ENCODE results near the gene ZMYND10. TPM values are rescaled to one million over a fixed set of nuclear protein-coding genes. Genes with fewer than 3 reads are reported as not detected.

The ZMYND10 gene
- total RNA-seq, 2 donors from 2014 or later = 0.26 to 0.31 TPM

GRCh38 chr3:50358911-50359759 lies 13.6 kb upstream of the ZMYND10 start, which contains the start of gene TMEM115:
Gene TMEM115, minus strand, starts transcription at chr3:50359521. Its CDS starts 458 bp downstream, at chr3:50359063.
- H3K4me1 ChIP-seq = peaks cover 0 to 52% of the 10 kb centered on the region in 2 donors

DNA sequence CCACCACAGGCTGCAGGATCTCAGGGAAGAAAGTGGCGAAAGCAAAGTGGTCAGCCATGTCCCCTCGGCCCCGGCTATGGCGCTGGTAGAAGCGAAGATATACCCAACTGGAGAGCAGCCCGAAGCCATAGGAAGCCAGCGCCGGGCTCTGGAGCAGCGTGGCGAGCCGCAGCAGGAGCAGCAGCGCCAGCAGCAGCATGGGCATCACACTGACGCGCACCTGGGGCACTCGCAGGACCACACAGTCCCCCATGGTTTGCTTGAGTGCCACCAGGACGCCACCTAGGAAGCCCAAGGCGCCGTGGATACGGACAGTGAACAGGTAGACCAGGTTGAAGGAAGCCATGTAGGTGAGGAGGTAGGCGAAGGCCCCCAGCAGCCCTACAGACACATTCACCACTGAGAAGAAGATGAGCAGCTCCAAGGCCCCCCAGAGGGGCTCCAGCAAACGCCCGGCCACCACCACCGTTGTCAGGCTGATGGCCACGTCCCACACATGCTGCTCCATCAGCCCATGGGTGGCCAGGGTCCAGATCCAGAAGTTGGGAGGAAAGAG lies 12.9 kb upstream of the ZMYND10 start:
- Histone ChIP-seq H3K4me1 (peaks cover 0 to 58% of the 10 kb centered on the region in 2 donors), H3K9me3 (no peaks in the 10 kb centered on the region), H3K4me3 (peak overlapping the region; percentile 78 to 90), H3K36me3 (peaks cover 26% of the 10 kb centered on the region), H3K27me3 (no peaks in the 10 kb centered on the region), H3K27ac (peak overlapping the region; percentile 89 to 90)
- TF ChIP-seq, protein P1, sequence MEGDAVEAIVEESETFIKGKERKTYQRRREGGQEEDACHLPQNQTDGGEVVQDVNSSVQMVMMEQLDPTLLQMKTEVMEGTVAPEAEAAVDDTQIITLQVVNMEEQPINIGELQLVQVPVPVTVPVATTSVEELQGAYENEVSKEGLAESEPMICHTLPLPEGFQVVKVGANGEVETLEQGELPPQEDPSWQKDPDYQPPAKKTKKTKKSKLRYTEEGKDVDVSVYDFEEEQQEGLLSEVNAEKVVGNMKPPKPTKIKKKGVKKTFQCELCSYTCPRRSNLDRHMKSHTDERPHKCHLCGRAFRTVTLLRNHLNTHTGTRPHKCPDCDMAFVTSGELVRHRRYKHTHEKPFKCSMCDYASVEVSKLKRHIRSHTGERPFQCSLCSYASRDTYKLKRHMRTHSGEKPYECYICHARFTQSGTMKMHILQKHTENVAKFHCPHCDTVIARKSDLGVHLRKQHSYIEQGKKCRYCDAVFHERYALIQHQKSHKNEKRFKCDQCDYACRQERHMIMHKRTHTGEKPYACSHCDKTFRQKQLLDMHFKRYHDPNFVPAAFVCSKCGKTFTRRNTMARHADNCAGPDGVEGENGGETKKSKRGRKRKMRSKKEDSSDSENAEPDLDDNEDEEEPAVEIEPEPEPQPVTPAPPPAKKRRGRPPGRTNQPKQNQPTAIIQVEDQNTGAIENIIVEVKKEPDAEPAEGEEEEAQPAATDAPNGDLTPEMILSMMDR (IDR thresholded peaks at IDR 0.05) = no peak
- DNase-seq (ENCODE audit: low spot score) = no peak

More at GRCh38 chr3:50358911-50359759, 13.6 kb upstream of the ZMYND10 start, which contains the start of gene TMEM115:
- H3K27ac ChIP-seq = peak within 1 kb of the TSS; percentile 89 to 90
- TF ChIP-seq, protein P1 (IDR thresholded peaks at IDR 0.05) = no peak
- peak; percentile 97 for DNase-seq (ENCODE audit: low spot score)
- no peaks in the 10 kb centered on the region for H3K9me3 ChIP-seq
- peaks cover 19% of the 10 kb centered on the region for H3K36me3 ChIP-seq
- H3K4me3 ChIP-seq = peak within 1 kb of the TSS; percentile 78 to 90
- H3K27me3 ChIP-seq = no peaks in the 10 kb centered on the region

DNA sequence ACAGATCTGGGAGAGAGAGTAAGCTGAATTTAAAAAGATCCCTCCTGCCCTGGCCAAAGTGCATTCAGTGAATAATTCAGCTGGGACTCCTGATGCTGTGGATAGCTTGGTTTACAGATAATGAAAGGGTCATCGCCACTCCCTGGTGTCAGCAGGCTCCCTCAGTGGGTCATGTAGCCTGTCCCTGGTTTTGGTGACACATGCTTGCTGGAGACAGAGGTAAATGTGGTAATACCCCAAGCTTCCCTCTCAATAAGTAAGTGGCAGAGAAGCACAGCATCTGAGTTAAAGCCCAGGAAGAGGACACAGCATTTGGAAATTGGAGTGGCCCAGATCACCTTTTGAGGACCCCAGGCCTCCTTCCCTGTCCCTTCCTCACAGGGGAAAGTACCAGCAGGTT lies 11.9 kb upstream of the ZMYND10 start:
- Histone ChIP-seq H3K36me3 (peaks cover 32% of the 10 kb centered on the region), H3K27ac (peak overlapping the region in 1 of 2 donors; percentile 90), H3K4me1 (peaks cover 0 to 62% of the 10 kb centered on the region in 2 donors), H3K27me3 (no peaks in the 10 kb centered on the region), H3K9me3 (no peaks in the 10 kb centered on the region), H3K4me3 (peak overlapping the region; percentile 5 to 90)
- DNase-seq (ENCODE audit: low spot score) = no peak
- TF ChIP-seq, protein P1 (IDR thresholded peaks at IDR 0.05) = no peak

GRCh38 chr3:50356553-50356952 lies 11.0 kb upstream of the ZMYND10 start:
- Histone ChIP-seq H3K4me3 (peak overlapping the region; percentile 13 to 90), H3K9me3 (no peaks in the 10 kb centered on the region), H3K36me3 (peaks cover 32% of the 10 kb centered on the region), H3K27ac (peak overlapping the region; percentile 52 to 90), H3K4me1 (peaks cover 0 to 67% of the 10 kb centered on the region in 2 donors), H3K27me3 (no peaks in the 10 kb centered on the region)
- no peak for DNase-seq (ENCODE audit: low spot score)
- TF ChIP-seq, protein P1 (IDR thresholded peaks at IDR 0.05) = no peak

DNA sequence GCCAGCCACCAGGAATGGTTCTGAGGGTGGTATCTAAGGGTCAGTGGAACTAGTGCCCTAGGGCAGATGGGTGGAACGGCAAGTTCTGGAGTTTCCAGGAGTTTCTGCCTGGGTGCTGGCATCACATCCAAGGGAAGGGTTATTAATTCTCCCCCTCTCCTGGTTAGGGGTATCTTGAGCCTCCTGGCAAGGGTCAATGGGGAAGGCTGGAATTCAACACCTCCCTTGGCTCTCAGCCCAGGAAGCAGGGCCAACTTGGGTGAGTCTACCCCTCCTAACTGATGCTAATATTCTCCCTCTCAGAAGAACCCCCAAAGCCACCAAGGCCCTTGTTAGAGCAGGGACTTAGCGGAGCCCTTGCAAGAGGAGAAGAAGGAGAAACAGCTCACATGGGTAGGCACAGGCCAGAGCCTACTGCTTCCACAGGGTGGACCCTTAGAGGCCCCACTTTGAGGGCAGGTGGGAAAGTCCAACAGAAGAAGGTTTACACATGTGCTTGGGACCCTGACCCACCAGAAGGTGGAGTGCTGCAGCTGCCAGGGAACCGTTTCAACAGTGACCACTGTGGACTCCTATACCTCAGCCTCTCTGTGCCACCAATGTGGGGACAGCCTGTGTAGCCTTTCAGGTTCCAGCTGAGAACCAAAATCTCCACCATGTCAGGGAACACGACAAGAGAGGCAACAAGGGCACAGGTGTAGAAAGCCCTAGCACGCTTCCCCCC lies 10.5 kb upstream of the ZMYND10 start:
- peaks cover 32% of the 10 kb centered on the region for H3K36me3 ChIP-seq
- H3K27me3 ChIP-seq = no peaks in the 10 kb centered on the region
- no peak for DNase-seq (ENCODE audit: low spot score)
- TF ChIP-seq, protein P1 (IDR thresholded peaks at IDR 0.05) = no peak
- peak overlapping the region; percentile 13 to 90 for H3K4me3 ChIP-seq
- peaks cover 0 to 73% of the 10 kb centered on the region in 2 donors for H3K4me1 ChIP-seq
- H3K27ac ChIP-seq = peak overlapping the region; percentile 52 to 90
- no peaks in the 10 kb centered on the region for H3K9me3 ChIP-seq
